ENCODE measurements around the gene COQ8A. TPM values are rescaled to one million over a fixed set of nuclear protein-coding genes. Genes with fewer than 3 reads are reported as not detected.

Gene COQ8A
- total and polyA plus RNA-seq, 10 of the 15 experiments (the other 5 are each of a cell fraction or from before 2014, with no cell fraction given), result 0.72 to 24.8 (median 12.1) TPM

DNA sequence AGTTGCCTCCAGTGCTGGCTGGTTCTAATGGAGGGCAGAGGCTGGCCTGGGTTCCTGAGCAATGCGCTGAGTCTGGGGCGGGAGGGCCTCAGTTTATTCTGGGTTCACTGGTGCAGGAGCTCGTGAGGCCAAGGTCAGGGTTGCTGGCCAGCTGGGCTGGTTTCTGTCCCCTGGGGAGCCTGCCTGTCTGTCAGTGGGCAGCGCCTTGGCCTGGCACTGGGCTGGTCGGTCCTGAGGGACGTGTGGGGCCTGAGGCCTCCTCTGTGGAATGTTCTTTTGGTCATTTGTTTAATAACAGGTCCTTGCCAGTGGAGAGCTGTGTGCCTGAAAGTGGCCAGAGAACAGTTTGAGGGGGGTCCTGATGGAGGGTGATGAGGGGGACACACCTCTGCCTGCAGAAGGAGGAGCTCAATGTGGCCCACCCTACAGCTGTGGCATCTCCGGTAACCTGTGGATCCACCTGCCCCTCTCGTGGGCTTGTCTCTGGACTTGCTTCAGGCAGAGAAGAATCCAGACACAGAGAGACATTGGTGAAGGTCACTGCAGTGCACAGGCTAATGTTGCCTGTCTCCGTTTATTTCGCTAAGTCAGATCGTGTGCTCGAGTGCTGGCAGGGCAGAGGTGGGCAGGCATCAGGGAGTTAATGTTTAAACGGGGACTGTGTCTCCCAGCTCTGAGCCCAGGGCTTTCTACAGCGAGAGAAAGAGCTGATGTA is 34.6 kb downstream of the COQ8A start:
- no peaks in the 10 kb centered on the region for H3K79me2 ChIP-seq (ENCODE audit: control insufficient read depth, insufficient read depth, low read length)
- ChIA-PET SMC1A (ENCODE audit: uncharacterized antibody, unreplicated experiment) (no interaction called here), CTCF (no interaction called here), RAD21 (ENCODE audit: unreplicated experiment) (no interaction called here), POLR2A (no interaction called here)
- no peaks in the 10 kb centered on the region for H4K20me1 ChIP-seq (ENCODE audit: control insufficient read depth, insufficient read depth)
- H3K27me3 ChIP-seq (replicated peaks in 1 of 2; ENCODE audit: control insufficient read depth in 2 of 2, insufficient read depth in 2 of 2, low read length in 1 of 2), result no peaks in the 10 kb centered on the region
- no peak overlapping the region for H2AFZ ChIP-seq (ENCODE audit: control insufficient read depth, low read depth, low read length)
- no peak overlapping the region for H3K9ac ChIP-seq (ENCODE audit: control insufficient read depth, insufficient read depth, low read length)
- no TSS peak for BruUV-seq (replicated peaks)
- no peak overlapping the region for H3K4me2 ChIP-seq (ENCODE audit: control insufficient read depth, insufficient read depth)
- H3K4me1 ChIP-seq (ENCODE audit: control insufficient read depth, insufficient read depth, low read length), result no peaks in the 10 kb centered on the region
- no peak for FAIRE-seq
- TF ChIP-seq KLF5 (IDR thresholded peaks at IDR 0.05; ENCODE audit: partially characterized antibody) (no peak), HDGF (IDR thresholded peaks at IDR 0.05) (no peak), BACH1 (IDR thresholded peaks at IDR 0.05; ENCODE audit: borderline replicate concordance) (no peak), POLR2AphosphoS2 (IDR thresholded peaks at IDR 0.05; ENCODE audit: low read depth, low read length) (no peak), PAX5 (IDR thresholded peaks at IDR 0.05; ENCODE audit: borderline replicate concordance, low read depth, low read length) (no peak), RAD51 (IDR thresholded peaks at IDR 0.05) (no peak), STAT3 (IDR thresholded peaks at IDR 0.05; ENCODE audit: low read depth, low read length) (no peak), SREBF1 (IDR thresholded peaks at IDR 0.05; ENCODE audit: low read length) (no peak), MEF2A (IDR thresholded peaks at IDR 0.05; ENCODE audit: insufficient read depth, low read depth, low read length) (no peak), MTA2 (IDR thresholded peaks at IDR 0.05; ENCODE audit: low read depth) (no peak), IKZF2 (IDR thresholded peaks at IDR 0.05) (no peak), GABPA (IDR thresholded peaks at IDR 0.05; ENCODE audit: low read depth) (no peak), STAT1 (conservative IDR thresholded peaks at IDR 0.05) (no peak), PML (IDR thresholded peaks at IDR 0.05; ENCODE audit: low read length) (no peak), ZNF207 (IDR thresholded peaks at IDR 0.05; ENCODE audit: borderline replicate concordance) (no peak)
- TF ChIP-seq, protein P1, sequence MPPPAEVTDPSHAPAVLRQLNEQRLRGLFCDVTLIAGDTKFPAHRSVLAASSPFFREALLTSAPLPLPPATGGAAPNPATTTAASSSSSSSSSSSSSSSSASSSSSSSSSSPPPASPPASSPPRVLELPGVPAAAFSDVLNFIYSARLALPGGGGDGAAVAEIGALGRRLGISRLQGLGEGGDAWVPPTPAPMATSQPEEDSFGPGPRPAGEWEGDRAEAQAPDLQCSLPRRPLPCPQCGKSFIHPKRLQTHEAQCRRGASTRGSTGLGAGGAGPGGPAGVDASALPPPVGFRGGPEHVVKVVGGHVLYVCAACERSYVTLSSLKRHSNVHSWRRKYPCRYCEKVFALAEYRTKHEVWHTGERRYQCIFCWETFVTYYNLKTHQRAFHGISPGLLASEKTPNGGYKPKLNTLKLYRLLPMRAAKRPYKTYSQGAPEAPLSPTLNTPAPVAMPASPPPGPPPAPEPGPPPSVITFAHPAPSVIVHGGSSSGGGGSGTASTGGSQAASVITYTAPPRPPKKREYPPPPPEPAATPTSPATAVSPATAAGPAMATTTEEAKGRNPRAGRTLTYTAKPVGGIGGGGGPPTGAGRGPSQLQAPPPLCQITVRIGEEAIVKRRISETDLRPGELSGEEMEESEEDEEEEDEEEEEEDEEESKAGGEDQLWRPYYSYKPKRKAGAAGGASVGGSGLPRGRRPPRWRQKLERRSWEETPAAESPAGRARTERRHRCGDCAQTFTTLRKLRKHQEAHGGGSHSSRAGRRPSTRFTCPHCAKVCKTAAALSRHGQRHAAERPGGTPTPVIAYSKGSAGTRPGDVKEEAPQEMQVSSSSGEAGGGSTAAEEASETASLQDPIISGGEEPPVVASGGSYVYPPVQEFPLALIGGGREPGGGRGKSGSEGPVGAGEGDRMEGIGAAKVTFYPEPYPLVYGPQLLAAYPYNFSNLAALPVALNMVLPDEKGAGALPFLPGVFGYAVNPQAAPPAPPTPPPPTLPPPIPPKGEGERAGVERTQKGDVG (CRISPR knock-in tag; IDR thresholded peaks at IDR 0.05), result no peak
- TF ChIP-seq, protein P2, sequence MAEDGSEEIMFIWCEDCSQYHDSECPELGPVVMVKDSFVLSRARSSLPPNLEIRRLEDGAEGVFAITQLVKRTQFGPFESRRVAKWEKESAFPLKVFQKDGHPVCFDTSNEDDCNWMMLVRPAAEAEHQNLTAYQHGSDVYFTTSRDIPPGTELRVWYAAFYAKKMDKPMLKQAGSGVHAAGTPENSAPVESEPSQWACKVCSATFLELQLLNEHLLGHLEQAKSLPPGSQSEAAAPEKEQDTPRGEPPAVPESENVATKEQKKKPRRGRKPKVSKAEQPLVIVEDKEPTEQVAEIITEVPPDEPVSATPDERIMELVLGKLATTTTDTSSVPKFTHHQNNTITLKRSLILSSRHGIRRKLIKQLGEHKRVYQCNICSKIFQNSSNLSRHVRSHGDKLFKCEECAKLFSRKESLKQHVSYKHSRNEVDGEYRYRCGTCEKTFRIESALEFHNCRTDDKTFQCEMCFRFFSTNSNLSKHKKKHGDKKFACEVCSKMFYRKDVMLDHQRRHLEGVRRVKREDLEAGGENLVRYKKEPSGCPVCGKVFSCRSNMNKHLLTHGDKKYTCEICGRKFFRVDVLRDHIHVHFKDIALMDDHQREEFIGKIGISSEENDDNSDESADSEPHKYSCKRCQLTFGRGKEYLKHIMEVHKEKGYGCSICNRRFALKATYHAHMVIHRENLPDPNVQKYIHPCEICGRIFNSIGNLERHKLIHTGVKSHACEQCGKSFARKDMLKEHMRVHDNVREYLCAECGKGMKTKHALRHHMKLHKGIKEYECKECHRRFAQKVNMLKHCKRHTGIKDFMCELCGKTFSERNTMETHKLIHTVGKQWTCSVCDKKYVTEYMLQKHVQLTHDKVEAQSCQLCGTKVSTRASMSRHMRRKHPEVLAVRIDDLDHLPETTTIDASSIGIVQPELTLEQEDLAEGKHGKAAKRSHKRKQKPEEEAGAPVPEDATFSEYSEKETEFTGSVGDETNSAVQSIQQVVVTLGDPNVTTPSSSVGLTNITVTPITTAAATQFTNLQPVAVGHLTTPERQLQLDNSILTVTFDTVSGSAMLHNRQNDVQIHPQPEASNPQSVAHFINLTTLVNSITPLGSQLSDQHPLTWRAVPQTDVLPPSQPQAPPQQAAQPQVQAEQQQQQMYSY (CRISPR knock-in tag; IDR thresholded peaks at IDR 0.05), result no peak
- TF ChIP-seq, protein P3, sequence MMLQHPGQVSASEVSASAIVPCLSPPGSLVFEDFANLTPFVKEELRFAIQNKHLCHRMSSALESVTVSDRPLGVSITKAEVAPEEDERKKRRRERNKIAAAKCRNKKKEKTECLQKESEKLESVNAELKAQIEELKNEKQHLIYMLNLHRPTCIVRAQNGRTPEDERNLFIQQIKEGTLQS (IDR thresholded peaks at IDR 0.05; ENCODE audit: borderline replicate concordance, extremely low read depth, low read depth, low read length), result no peak
- no peak overlapping the region for H3K4me3 ChIP-seq
- ATAC-seq, result no peak
- H3K27ac ChIP-seq (ENCODE audit: control insufficient read depth, insufficient read depth), result no peak overlapping the region
- no peaks in the 10 kb centered on the region for H3K36me3 ChIP-seq (ENCODE audit: control insufficient read depth in 2 of 2, insufficient read depth in 2 of 2, low read length in 1 of 2)
- in situ Hi-C loops (cut with MboI), result no loop called here
- no peak for DNase-seq (ENCODE audit: low read depth, low spot score)
- 82% methylated on average over 14 of the region's 14 CpGs for WGBS (ENCODE audit: insufficient coverage, insufficient replicate concordance, low lambda C conversion rate, missing lambda C conversion rate)
- intact Hi-C loops (cut with micrococcal nuclease; ENCODE audit: unreplicated experiment), result no loop called here
- peaks cover 1% of the 10 kb centered on the region; the same call in 2 of the 3 replicates for H3K9me3 ChIP-seq (replicated peaks; ENCODE audit: control insufficient read depth, insufficient read depth, low read length)

Measured in GM12878 (cell line).